CD4-positive, alpha-beta T cell treated with Interleukin-4 for 4 hours (primary cell): ENCODE measurements around the gene RETREG1.
A peak's percentile ranks its signal among the peaks of the same experiment; 100 is the strongest.
"Not testable (repeated sequence)": the region's sequence is repeated elsewhere in the genome, so short reads cannot be mapped to it uniquely, and the experiment has no call there.

Experiments
- DNase-seq: peaks from one replicate; pipeline ENCODE4 v3.0.0-alpha.2; 2020

RETREG1 gene

GRCh38 chr5:16550316-16550952 is 66.4 kb downstream of the RETREG1 start:
- DNase-seq, result peak; percentile 14

- DNase-seq, result no peak
Observed at GRCh38 chr5:16549491-16550206, 67.1 kb downstream of the RETREG1 start.

DNA sequence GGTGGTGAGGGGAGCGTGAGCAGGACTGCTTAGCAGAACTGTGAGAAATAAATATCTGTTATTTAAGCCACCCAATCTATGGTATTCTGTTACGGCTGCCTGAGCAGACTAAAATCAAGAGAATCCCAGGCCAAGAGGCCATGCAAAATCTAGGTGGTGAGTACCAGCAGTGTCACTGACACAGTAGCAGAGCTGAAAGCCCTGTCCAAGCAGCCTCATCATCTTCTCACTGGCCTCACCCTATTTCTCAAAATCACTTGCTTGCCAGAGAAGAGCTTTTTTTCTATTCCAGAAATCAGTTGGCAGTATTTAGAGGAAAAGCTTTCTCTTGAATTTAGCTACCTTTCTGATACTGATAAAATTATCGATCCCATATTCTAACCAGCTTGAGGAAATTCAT is 68.0 kb downstream of the RETREG1 start:
- DNase-seq, result no peak

DNA sequence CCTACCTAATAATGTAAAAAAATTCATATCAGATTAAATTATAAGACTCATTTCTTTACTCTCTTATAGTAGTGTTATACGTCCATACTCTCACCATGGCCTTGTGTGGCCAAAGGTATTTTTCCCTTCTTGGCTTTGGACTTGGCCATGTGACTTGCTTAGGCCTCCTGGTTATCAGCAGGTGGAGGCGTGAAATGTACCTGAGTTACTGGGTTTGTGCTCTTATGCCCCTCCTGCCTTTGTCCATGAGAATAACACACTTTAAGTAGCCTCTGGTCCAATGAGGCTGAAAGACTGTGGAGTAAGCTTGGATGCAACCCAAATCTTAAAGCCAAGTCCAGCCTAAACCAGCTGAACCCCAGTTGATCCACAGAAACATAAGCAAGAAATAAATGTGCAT is 68.7 kb downstream of the RETREG1 start:
- DNase-seq, result no peak

DNA sequence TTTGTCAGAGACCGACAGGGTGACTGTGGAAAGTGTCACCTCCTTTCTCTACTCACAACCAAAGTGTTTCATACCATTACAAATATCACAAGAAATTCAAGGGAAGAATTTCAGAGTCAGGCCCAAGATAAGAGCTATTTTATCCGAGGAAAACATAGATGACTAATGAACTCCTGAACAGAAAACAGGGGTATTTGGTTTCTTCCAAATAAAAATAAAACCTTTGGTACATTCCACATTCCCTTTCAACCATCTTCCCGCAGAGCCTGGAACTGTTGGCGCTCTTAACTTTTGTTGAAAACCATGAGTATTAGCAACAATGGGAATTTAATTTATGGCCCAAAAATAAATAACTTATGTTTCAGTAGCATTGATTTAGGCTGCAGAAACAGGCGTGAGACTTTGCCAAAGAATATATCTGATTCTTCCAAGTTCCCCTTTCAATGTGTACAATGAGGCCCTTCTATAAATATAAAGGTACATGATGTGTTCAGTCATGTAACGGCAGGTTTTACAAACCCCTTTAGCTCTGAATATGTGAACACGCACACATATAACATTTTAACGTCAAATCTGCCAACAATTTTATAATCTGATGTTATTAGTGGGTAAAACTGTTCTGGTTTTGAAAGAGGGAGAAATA is 69.5 kb downstream of the RETREG1 start:
- DNase-seq, result no peak

DNA sequence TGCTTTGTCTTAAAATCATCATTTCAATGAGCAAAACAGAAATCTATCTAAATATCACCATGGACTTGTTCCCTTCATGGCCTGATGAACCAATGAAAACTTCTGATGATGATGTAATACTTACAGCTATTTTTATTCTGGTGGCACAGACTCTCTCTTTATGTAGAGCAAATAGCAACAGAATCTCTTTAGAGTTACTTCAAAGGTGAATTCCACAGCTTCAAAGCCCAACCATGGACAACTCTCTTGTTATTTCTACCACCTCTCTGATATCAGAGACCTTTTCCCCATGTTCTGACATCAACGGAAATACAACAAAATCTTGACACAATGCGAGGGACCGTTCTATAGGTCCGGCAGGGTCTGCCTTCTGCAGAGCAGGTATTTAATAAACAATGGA is 70.1 kb downstream of the RETREG1 start:
- no peak for DNase-seq

- DNase-seq, result no peak
Observed at GRCh38 chr5:16544607-16545374, 72.0 kb downstream of the RETREG1 start.

- DNase-seq, result not testable (repeated sequence)
Observed at GRCh38 chr5:16543206-16543605, 73.6 kb downstream of the RETREG1 start.

DNA sequence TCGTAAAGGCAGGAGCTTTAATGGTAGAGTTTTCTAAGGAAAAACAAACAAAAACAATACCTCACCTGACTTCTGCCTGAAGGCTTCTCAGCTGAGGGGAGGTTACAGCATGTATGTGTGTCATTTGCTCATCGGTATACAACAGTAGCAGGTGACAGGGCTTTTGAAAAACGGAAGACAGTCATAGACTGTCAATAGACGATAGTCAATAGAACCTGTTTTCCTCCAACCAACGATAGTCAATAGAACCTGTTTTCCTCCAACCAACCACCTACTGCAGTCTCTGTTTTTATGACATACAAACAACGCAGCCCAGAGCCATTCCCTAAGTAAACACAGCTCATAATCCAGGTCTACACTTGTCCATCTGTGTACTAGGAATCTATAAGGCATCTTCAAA is 74.6 kb downstream of the RETREG1 start:
- no peak for DNase-seq

GRCh38 chr5:16541592-16541991 is 75.2 kb downstream of the RETREG1 start:
- not testable (repeated sequence) for DNase-seq

DNA sequence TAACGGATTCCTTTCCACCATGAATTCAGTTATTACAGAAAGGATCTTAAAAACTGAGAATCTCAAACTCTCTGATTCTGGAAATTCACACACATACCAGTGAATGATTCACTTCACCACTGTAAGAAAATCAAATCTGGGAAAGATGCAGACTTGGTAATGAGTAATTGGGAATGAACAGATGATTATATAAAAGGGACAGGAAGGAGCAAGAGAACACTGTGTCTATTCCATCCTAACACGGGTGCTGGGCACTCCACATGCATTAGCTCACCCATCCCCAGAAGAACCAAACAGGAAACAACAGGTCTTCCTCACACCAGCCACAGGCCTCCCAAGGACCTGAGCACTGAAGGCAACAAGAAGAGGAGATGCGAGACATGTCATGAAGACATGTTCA is 76.4 kb downstream of the RETREG1 start:
- no peak for DNase-seq

- no peak for DNase-seq
Observed at GRCh38 chr5:16539169-16539666, 77.6 kb downstream of the RETREG1 start.

DNA sequence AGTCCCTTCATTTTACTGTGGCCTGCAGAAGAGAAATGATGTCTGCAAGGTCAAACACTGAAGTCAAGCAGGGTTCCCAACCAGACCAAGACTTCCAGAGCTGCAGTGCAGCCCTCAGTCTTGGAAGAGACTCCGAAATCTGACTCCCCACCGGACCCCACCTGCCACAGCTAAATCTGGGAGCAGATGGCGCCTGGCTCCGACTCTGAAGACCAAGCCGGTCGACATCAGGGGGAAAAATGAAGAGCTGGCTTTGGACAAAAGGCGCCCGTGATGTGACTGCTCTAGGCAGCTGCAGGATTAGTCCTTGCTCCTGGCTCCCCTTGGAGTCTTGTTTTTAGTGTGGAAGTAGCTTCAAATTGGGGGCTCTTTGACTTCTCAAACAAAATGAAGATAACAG is 78.8 kb downstream of the RETREG1 start:
- DNase-seq, result no peak

GRCh38 chr5:16536818-16537217 is 80.0 kb downstream of the RETREG1 start:
- DNase-seq, result no peak

DNA sequence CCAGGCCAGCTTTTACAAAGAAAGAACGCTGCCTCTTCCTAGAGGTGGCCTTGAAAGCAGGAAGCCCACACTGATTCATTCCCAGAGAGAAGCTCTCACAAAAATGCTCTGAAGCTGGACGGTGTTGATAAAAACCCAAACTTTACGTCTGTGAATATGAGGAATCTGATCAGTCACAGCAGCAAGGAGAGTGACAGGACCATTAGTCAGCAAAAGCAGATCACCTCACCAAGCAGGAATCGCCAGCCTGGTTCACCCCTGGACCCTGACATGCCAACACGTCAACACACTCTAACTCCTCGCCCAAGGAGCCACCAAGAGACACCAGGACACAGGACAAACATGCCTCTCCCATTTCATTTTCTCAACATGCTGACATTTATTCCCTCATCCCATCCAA is 80.6 kb downstream of the RETREG1 start:
- DNase-seq, result no peak

GRCh38 chr5:16534280-16534679 is 82.5 kb downstream of the RETREG1 start:
- DNase-seq, result no peak

DNA sequence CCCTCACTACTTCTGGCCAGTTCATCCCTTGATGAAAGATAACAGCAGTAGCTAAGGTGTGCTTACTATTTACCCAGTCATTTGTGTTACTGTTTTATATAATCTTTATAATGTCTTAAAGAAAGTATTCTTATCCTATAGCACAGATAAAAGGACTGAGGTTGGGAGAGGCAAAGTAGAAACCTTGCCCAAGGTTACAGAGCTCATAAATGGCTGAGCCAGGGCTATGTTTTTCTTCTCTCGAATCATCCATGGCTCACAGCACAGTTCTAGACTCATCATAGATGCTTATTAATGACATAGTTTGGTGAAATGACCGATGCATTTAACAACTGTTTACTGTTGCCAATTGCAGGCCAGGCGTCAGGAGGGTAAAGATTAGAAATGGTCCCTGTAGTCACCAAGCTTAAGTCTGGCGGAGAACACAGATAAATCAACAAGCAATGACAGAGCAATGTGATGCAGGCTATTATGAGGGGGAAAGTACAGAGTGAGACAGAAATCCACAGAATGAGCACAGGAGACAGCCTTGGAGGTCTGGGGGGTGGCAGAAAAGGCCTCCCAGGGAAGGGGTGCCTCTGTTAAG is 85.6 kb downstream of the RETREG1 start:
- no peak for DNase-seq

GRCh38 chr5:16529306-16529705 is 87.5 kb downstream of the RETREG1 start:
- DNase-seq, result no peak

- no peak for DNase-seq
Observed at GRCh38 chr5:16528382-16529110, 88.3 kb downstream of the RETREG1 start.

DNA sequence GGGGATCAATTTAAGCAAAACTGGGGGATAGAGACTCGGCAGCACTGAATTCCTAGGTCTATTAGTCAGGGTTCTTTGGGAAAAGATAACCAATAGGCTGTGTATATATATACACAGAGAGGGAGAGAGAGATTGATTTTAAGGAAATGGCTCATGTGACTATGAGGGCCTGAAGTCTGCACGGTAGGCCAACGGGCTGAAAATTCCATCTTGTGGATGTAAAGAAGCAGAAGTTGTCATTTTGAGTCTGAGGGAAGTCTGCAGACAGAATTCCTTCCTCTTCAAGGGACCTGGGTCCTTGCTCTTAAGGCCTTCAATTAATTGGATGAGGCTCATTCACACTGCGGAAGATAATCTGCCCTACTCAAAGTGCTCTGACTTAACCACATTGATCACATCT is 91.1 kb downstream of the RETREG1 start:
- no peak for DNase-seq

DNA sequence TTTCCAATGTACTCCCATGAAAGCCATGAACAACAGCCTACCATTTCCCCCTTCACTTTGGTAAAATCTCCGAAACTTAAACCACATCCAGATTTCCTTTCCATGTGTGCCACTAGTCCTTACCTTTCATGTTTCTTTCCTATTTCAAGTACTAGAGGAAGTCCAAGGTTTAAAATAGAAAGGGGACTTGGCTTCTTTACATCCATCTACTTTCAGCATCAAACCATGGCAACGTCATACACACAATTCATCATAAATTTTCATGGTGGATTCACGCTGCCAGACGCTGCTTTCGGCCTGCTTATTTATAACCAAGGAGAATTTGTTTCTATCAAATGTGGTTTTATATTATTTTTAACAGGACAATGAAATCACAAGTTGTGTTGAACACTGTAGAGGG is 92.5 kb downstream of the RETREG1 start:
- DNase-seq, result no peak
